VCaP (cell line): Measurements from ENCODE around the gene KIF2C.

Experiments
- H3K27ac ChIP-seq: fragments of 450-650 bp; 2 replicates; pipeline ENCODE4 v1.5.1; 2017
- TF ChIP-seq, protein P1 (sequence below): fragments of 450-650 bp; conservative IDR thresholded peaks from 2 replicates; pipeline ENCODE4 v1.5.1; 2017; ENCODE audit warnings: mild to moderate bottlenecking, moderate library complexity

The KIF2C gene

DNA sequence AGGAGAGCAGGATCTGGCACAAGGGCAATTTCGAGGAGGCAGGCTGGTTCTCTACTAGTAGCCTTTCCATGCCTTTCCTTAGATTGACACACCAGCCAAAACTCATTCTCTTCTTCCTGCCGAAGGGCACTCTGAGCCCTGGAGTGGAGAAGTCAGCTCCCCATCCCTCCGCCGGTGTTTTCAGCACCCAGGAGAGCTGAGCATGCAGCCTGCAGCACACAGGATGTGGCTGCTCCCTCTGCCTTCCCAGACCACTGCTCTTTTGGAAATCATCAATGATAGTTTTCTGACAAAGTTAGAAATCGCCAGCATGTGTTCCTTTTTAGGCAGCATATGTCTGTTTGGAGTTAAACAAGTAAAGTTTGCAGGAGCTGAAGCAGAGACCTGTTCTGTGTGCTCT lies 20.3 kb upstream of the KIF2C start:
- TF ChIP-seq, protein P1, sequence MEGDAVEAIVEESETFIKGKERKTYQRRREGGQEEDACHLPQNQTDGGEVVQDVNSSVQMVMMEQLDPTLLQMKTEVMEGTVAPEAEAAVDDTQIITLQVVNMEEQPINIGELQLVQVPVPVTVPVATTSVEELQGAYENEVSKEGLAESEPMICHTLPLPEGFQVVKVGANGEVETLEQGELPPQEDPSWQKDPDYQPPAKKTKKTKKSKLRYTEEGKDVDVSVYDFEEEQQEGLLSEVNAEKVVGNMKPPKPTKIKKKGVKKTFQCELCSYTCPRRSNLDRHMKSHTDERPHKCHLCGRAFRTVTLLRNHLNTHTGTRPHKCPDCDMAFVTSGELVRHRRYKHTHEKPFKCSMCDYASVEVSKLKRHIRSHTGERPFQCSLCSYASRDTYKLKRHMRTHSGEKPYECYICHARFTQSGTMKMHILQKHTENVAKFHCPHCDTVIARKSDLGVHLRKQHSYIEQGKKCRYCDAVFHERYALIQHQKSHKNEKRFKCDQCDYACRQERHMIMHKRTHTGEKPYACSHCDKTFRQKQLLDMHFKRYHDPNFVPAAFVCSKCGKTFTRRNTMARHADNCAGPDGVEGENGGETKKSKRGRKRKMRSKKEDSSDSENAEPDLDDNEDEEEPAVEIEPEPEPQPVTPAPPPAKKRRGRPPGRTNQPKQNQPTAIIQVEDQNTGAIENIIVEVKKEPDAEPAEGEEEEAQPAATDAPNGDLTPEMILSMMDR, result no peak

DNA sequence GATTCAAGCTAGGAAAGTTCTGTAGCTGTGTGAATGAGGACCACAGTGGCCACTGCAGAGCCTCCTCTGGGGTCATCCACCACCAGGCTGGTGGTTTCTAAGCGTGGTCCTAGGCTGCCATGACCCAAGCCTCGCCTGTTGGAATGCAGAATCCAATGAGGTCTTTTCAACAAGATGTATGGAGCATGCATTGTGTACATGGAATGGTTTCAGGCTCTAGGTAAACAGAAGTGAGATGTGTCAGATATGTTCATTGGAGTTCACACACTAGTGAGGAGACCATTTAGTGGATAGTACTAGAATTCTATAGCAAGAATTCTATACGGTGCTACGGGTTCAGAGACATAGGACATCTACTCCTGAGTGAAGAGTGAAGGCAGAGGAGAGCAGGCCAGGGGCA lies 19.4 kb upstream of the KIF2C start:
- TF ChIP-seq, protein P1, result no peak
- H3K27ac ChIP-seq, result no peak overlapping the region

More for the DNA sequence above, 20.3 kb upstream of the KIF2C start:
- H3K27ac ChIP-seq, result no peak overlapping the region

DNA sequence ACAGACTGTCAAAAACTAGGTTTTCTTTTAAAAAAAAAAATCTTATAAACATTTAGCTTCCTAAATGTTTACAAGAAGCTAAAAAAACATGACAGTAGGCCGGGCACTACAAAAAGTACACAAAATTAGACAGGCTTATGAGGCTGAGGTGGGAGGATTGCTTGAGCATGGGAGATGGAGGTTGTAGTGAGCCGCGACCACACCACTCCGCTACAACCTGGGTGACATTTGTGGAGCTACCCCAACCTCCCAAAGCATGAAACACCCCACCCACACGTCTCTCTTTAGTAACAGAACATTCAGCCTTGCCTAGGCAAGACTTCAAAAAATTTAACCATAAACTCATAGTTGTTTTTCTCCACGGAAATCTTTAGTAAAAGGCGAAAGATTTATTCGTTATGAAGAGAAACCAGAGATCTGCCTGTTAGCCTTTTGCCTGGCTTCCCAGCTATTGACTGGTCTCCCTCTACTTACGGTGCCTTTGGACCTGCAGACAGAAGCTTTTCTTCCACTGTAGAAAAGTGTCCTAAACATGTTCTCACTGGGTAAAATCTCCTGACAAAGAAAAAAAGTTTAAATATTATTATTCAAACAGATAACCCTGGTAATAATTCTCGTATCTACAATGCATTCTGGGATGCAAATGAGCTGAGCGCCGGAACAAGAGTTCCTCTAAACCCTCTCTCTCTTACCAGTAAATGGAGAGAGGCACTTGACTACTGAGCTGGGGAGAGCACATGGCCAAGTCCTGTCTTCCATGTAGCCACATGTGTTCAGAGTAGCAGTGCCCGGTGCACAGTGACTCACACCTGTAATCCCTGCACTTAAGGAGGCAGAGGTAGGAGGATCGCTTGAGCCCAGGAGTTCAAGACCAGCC lies 17.9 kb upstream of the KIF2C start:
- H3K27ac ChIP-seq, result no peak overlapping the region
- TF ChIP-seq, protein P1, result no peak

DNA sequence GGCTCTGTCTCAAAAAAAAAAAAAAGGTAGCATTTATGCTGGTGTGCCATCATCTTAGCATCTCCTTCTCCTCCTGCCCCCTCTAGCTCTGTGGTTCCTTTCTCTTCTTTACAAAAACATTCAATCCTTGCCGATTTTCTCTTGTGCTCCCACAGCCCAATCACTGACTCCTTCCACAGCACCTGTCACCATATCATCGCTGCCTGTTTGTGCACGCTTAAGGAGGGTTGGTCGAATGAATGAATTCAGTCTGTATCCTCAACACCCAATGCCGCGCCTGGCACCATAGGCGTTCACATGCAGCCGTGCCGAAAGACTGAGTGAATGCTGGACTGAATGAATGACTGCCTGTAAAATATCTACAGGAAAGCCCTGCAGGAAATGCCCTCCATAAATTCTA lies 16.6 kb upstream of the KIF2C start:
- no peak overlapping the region for H3K27ac ChIP-seq
- TF ChIP-seq, protein P1, result no peak

DNA sequence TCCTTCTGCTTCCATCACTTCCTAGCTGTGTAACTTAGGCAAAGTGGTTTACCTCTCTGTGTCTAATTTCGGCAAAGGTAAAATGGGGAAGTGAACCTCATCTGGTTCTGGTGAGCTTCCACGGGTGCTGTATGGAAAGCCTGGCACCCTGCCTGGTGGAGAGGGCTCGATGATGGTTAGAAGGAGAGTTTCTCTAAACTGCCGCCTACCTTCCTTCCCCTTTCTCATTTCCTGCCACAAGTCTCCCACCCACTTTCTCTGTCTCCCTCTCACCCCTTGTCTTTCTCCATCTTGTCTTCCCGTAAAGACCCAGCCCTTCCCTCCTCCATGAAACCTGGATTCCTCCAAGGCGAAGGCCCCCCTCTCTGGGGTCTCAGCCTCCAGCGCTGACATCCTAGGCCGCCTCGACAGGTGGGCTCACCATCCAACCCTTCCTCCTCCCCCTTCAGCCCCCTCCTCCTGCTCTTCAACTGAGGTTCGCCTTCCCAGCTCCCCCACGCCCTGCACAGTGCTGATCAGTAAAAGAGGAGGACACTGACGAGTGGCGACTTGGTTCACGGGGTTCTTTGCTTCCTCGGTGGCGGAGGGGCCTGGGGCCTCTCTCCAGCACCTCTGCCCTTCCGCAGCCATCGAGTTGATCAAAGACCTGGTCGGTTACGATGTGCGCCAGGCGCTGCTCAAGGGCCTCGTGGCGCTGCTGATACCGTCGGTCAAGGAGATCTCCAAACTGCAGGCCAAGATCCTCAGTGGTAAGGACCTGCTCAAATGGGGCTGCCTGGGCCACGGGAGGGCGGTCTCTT lies 15.9 kb upstream of the KIF2C start:
- TF ChIP-seq, protein P1, result no peak
- H3K27ac ChIP-seq, result no peak overlapping the region

DNA sequence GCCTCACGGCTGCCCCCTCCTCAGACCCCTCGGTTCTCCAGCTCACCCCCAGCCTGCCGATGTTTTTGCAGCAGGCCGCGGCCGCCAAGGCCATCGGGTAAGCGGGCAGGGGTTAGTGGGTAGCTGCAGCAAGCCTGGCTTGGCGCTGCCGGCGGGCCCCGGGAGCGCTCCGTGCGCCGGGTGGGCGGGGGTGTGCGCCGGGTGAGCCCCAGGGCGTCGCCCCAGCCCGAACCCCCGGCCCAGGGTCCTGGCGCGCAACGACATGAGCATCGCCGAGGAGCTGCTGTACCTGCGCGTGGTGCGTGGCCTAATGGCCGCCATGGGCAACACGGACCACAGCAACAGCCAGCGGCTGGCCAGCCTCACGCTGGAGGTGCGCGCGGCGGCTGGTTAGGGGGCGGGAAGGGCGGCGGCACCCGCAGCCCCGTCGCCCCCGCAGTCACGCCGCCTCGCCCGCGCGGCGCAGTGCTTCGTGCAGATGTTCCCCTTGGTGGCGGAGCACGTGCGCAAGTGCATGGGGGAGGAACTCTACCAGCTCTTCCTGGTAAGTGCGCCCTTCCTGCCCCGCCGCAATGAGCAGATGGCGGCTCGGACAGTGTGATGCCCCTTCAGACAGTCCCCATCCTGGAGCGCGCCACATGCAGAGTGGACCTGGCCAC lies 15.2 kb upstream of the KIF2C start:
- TF ChIP-seq, protein P1, result no peak
- H3K27ac ChIP-seq, result no peak overlapping the region
